HepG2 (cell line): ENCODE measurements around the gene SNIP1. TPM values are rescaled to one million over a fixed set of nuclear protein-coding genes. Genes with fewer than 3 reads are reported as not detected.

Experiments
- ATAC-seq: fragments of 200-7000 bp; cut with Tn5 transposase; 3 replicates; pipeline ENCODE4 v1.9.1; 2020; ENCODE audit warnings: mild to moderate bottlenecking, moderate library complexity
- BruUV-seq: library from RNA; stranded (reverse); fragments of 400-500 nt; replicated peaks from 2 replicates; lab custom pipeline; 2021; lab: Mats Ljungman, UMichigan
- CTCF ChIA-PET: fragments of 300-600 bp; formaldehyde crosslinking; extraction: SDS; loops from one replicate; lab custom pipeline; 2021; ENCODE audit warnings: low total read pairs, inconsistent platforms, low intra/inter-chr PET ratio; lab: Yijun Ruan, JAX
- POLR2A ChIA-PET: fragments of 350-600 bp; sonication (Branson Sonifier 250); formaldehyde crosslinking; loops from one replicate; lab custom pipeline; 2020; ENCODE audit warnings: antibody characterized with exemption, inconsistent platforms; lab: Yijun Ruan, JAX
- DNase-seq: peaks from one replicate; pipeline ENCODE4 v3.0.0-alpha.2; 2015; ENCODE audit warnings: low spot score
- FAIRE-seq: peaks from 3 replicates; lab custom pipeline; 2011; peaks lifted over from hg19 to GRCh38; lab: Jason Lieb, UNC
- H2AFZ ChIP-seq: one replicate; pipeline ENCODE4 v1.6.1; 2011; ENCODE audit warnings: low read length, inconsistent platforms
- H3K27ac ChIP-seq: fragments of 300-600 bp; 3 replicates; pipeline ENCODE4 v1.8.0; 2011; ENCODE audit warnings: mixed run types, mild to moderate bottlenecking, mixed read lengths, low read length, inconsistent platforms; ENCODE audit not compliant: insufficient read depth; ENCODE audit errors: extremely low read length
- H3K27me3 ChIP-seq, 2 experiments: fragments of 200-600 bp in 1 of 2; 2 replicates in 1 of 2; 3 replicates in 1 of 2; pipeline versions ENCODE4 v1.6.0 to v1.8.0; 2011; ENCODE audit warnings: low read length in 2 of 2, mild to moderate bottlenecking in 2 of 2, moderate library complexity in 2 of 2, inconsistent platforms in 1 of 2; ENCODE audit not compliant: insufficient read depth in 2 of 2, control insufficient read depth in 1 of 2
- H3K36me3 ChIP-seq, 2 experiments: fragments of 200-600 bp in 1 of 2; replicated peaks in 1 of 2; 2 replicates in 1 of 2; 3 replicates in 1 of 2; pipeline versions ENCODE4 v1.5.1 to v1.8.0; 2011; ENCODE audit warnings: low read length in 2 of 2, inconsistent platforms in 1 of 2; ENCODE audit not compliant: insufficient read depth in 2 of 2, control insufficient read depth in 1 of 2
- H3K4me1 ChIP-seq: 2 replicates; pipeline ENCODE4 v1.5.1; 2012; ENCODE audit warnings: low read length, inconsistent platforms; ENCODE audit not compliant: insufficient read depth
- H3K4me2 ChIP-seq: 2 replicates; pipeline ENCODE4 v1.6.0; 2011; ENCODE audit warnings: low read depth, low read length, inconsistent platforms
- H3K4me3 ChIP-seq, 3 experiments: fragments of 200-600 bp in 1 of 3; sonication (generic), shearing (Covaris generic) in 1 of 3; replicated peaks in 1 of 3; 2 replicates each; pipeline ENCODE4 v1.5.1; 2011 to 2016; ENCODE audit warnings: low read length in 3 of 3, inconsistent platforms in 2 of 3, low read depth in 2 of 3, mild to moderate bottlenecking in 2 of 3, control low read depth in 1 of 3, mixed read lengths in 1 of 3; ENCODE audit not compliant: insufficient read depth in 1 of 3
- H3K79me2 ChIP-seq: one replicate; pipeline ENCODE4 v1.6.1; 2011; ENCODE audit warnings: low read length, inconsistent platforms; ENCODE audit not compliant: insufficient read depth
- H3K9ac ChIP-seq: 2 replicates; pipeline ENCODE4 v1.6.0; 2011; ENCODE audit warnings: mild to moderate bottlenecking, low read depth, low read length, inconsistent platforms; ENCODE audit not compliant: insufficient read depth
- H3K9me3 ChIP-seq: 2 replicates; pipeline ENCODE4 v1.5.1; 2012; ENCODE audit warnings: mild to moderate bottlenecking, low read length
- H4K20me1 ChIP-seq: 2 replicates; pipeline ENCODE4 v1.6.0; 2011; ENCODE audit warnings: inconsistent platforms, mild to moderate bottlenecking, low read length, moderate library complexity; ENCODE audit not compliant: insufficient read depth
- BRD4 ChIP-seq: sonication (generic); formaldehyde crosslinking; IDR thresholded peaks from 2 replicates; pipeline ENCODE4 v1.4.0; 2020; ENCODE audit warnings: missing genetic modification reagents
- HMGA1 ChIP-seq: sonication (generic); formaldehyde crosslinking; conservative IDR thresholded peaks from 2 replicates; pipeline ENCODE4 v1.4.0; 2020; ENCODE audit warnings: missing genetic modification reagents
- NBN ChIP-seq: fragments of 450-650 bp; conservative IDR thresholded peaks from 2 replicates; pipeline ENCODE4 v1.6.1; 2017
- NRL ChIP-seq: sonication (generic); formaldehyde crosslinking; IDR thresholded peaks from 2 replicates; pipeline ENCODE4 v1.5.0; 2020; ENCODE audit warnings: missing genetic modification reagents, mild to moderate bottlenecking, moderate library complexity, borderline replicate concordance
- RBFOX2 ChIP-seq: fragments of 200-400 bp; formaldehyde crosslinking; IDR thresholded peaks from 2 replicates; pipeline ENCODE4 v1.6.1; 2017; ENCODE audit warnings: low read depth, mild to moderate bottlenecking, low read length
- SKI ChIP-seq: fragments of 450-650 bp; IDR thresholded peaks from one replicate; pipeline ENCODE4 v1.6.1; 2018; ENCODE audit warnings: mild to moderate bottlenecking; ENCODE audit not compliant: partially characterized antibody
- TEAD3 ChIP-seq: optimal IDR thresholded peaks from 2 replicates; pipeline ENCODE3; 2016; ENCODE audit warnings: borderline replicate concordance
- XBP1 ChIP-seq: sonication (generic); formaldehyde crosslinking; IDR thresholded peaks from 2 replicates; pipeline ENCODE4 v1.5.0; 2020; ENCODE audit warnings: missing genetic modification reagents
- ZNF496 ChIP-seq: sonication (generic); formaldehyde crosslinking; IDR thresholded peaks from 2 replicates; pipeline ENCODE4 v1.8.1; 2023; ENCODE audit warnings: mild to moderate bottlenecking, moderate library complexity, missing genetic modification reagents; ENCODE audit not compliant: insufficient replicate concordance
- WGBS: methylation state at CpG from one replicate; pipeline ENCODE4 v1.1.6; 2017; ENCODE audit warnings: low lambda C conversion rate; 5-methylcytosine and 5-hydroxymethylcytosine counted together
- in situ Hi-C: cut with HindIII; loops from 2 replicates; pipeline ENCODE4 v1.10.0; 2017; ENCODE audit warnings: low pct_unique_long_range_greater_than_20kb; ENCODE audit not compliant: extremely low pct_ligation_motif_present
- intact Hi-C: fragments of 100-400 bp; cut with micrococcal nuclease; formaldehyde crosslinking; loops from one replicate; pipeline ENCODE4 v1.10.0; 2022; ENCODE audit not compliant: unreplicated experiment
- polyA plus RNA-seq, 8 experiments: library from polyadenylated mRNA; depleted of rRNA in 3 of 8; stranded (reverse) in 7 of 8; unstranded in 1 of 8; fragments of >200 nt; fragmentation: Illumina TruSeq in 4 of 8; extraction: Trizol in 4 of 8; gene quantifications; 2 replicates each; pipeline versions ENCODE4 v1.2.1 to v1.2.3, GENCODE V29; 2011 to 2016; ENCODE audit warnings: low read depth in 4 of 8, missing spikeins in 1 of 8, mixed read lengths in 1 of 8; ENCODE audit not compliant: insufficient read depth in 1 of 8
- total RNA-seq, 5 experiments: library from RNA; depleted of rRNA; stranded (reverse); fragments of >200 nt; fragmentation: Illumina TruSeq; extraction: Trizol; gene quantifications; 2 replicates each; pipeline ENCODE4 v1.2.3, GENCODE V29; 2016; ENCODE audit warnings: low read depth in 1 of 5
- TF ChIP-seq, protein P1 (sequence below): sonication (generic); formaldehyde crosslinking; conservative IDR thresholded peaks from 2 replicates; pipeline ENCODE4 v1.4.0; 2020; ENCODE audit warnings: mild to moderate bottlenecking, missing genetic modification reagents, moderate library complexity
- TF ChIP-seq, protein P2 (sequence below): sonication (generic); formaldehyde crosslinking; IDR thresholded peaks from 2 replicates; pipeline ENCODE4 v1.8.0; 2022; ENCODE audit warnings: missing genetic modification reagents, mild to moderate bottlenecking, moderate library complexity, borderline replicate concordance
- TF ChIP-seq, protein P3 (sequence below): sonication (generic); formaldehyde crosslinking; IDR thresholded peaks from 2 replicates; pipeline ENCODE4 v1.5.1; 2020; ENCODE audit warnings: missing genetic modification reagents, mild to moderate bottlenecking, borderline replicate concordance

Gene SNIP1
- total and polyA plus RNA-seq, 2 of the 13 experiments (the other 11 are each of a cell fraction or from before 2014, with no cell fraction given): 5.5 to 11.2 TPM

DNA sequence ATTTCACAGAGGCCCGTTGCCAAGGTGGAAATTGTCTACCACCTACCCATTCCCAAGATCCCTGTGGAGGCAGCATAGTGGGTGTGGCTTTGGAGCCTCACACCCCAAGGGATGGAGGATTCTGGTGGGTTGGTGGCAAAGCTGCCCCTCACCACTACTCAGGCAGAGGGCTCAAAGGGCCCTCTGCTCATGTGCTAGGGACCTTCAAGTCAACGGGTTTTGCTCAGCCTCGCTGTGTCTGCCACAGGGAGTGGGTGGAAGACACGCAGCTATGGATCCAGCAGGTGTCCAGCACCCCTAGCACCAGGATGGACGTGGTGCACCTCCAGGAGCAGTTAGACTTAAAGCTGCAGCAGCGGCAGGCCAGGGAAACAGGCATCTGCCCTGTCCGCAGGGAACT, 5.0 kb upstream of the SNIP1 start:
- H3K4me1 ChIP-seq: peaks cover 63% of the 10 kb centered on the region
- ChIA-PET POLR2A (no interaction called here), CTCF (no interaction called here)
- H3K36me3 ChIP-seq: no peaks in the 10 kb centered on the region
- H4K20me1 ChIP-seq: no peaks in the 10 kb centered on the region
- no peaks in the 10 kb centered on the region for H3K9me3 ChIP-seq
- intact Hi-C loops (no loop called here), in situ Hi-C loops (no loop called here)
- DNase-seq: no peak
- no peak overlapping the region for H2AFZ ChIP-seq
- no peaks in the 10 kb centered on the region for H3K27me3 ChIP-seq
- peaks cover under 1% of the 10 kb centered on the region for H3K79me2 ChIP-seq
- FAIRE-seq: no peak
- H3K4me2 ChIP-seq: no peak overlapping the region
- peak; percentile 9 for ATAC-seq
- H3K27ac ChIP-seq: no peak overlapping the region
- no TSS peak for BruUV-seq
- WGBS: 75% methylated on average over 3 of the region's 7 CpGs
- H3K9ac ChIP-seq: no peak overlapping the region
- H3K4me3 ChIP-seq: no peak overlapping the region
- TF ChIP-seq ZNF496 (CRISPR knock-in tag): no peak
- no peak for TF ChIP-seq NRL (CRISPR knock-in tag)
- TF ChIP-seq, protein P1, sequence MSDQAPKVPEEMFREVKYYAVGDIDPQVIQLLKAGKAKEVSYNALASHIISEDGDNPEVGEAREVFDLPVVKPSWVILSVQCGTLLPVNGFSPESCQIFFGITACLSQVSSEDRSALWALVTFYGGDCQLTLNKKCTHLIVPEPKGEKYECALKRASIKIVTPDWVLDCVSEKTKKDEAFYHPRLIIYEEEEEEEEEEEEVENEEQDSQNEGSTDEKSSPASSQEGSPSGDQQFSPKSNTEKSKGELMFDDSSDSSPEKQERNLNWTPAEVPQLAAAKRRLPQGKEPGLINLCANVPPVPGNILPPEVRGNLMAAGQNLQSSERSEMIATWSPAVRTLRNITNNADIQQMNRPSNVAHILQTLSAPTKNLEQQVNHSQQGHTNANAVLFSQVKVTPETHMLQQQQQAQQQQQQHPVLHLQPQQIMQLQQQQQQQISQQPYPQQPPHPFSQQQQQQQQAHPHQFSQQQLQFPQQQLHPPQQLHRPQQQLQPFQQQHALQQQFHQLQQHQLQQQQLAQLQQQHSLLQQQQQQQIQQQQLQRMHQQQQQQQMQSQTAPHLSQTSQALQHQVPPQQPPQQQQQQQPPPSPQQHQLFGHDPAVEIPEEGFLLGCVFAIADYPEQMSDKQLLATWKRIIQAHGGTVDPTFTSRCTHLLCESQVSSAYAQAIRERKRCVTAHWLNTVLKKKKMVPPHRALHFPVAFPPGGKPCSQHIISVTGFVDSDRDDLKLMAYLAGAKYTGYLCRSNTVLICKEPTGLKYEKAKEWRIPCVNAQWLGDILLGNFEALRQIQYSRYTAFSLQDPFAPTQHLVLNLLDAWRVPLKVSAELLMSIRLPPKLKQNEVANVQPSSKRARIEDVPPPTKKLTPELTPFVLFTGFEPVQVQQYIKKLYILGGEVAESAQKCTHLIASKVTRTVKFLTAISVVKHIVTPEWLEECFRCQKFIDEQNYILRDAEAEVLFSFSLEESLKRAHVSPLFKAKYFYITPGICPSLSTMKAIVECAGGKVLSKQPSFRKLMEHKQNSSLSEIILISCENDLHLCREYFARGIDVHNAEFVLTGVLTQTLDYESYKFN (CRISPR knock-in tag): no peak
- no peak for TF ChIP-seq TEAD3 (CRISPR knock-in tag)
- TF ChIP-seq BRD4: no peak
- TF ChIP-seq, protein P2, sequence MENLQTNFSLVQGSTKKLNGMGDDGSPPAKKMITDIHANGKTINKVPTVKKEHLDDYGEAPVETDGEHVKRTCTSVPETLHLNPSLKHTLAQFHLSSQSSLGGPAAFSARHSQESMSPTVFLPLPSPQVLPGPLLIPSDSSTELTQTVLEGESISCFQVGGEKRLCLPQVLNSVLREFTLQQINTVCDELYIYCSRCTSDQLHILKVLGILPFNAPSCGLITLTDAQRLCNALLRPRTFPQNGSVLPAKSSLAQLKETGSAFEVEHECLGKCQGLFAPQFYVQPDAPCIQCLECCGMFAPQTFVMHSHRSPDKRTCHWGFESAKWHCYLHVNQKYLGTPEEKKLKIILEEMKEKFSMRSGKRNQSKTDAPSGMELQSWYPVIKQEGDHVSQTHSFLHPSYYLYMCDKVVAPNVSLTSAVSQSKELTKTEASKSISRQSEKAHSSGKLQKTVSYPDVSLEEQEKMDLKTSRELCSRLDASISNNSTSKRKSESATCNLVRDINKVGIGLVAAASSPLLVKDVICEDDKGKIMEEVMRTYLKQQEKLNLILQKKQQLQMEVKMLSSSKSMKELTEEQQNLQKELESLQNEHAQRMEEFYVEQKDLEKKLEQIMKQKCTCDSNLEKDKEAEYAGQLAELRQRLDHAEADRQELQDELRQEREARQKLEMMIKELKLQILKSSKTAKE (CRISPR knock-in tag): no peak
- no peak for TF ChIP-seq RBFOX2
- TF ChIP-seq HMGA1 (CRISPR knock-in tag): no peak
- no peak for TF ChIP-seq NBN
- TF ChIP-seq, protein P3, sequence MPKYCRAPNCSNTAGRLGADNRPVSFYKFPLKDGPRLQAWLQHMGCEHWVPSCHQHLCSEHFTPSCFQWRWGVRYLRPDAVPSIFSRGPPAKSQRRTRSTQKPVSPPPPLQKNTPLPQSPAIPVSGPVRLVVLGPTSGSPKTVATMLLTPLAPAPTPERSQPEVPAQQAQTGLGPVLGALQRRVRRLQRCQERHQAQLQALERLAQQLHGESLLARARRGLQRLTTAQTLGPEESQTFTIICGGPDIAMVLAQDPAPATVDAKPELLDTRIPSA (CRISPR knock-in tag): no peak
- no peak for TF ChIP-seq SKI
- no peak for TF ChIP-seq XBP1 (CRISPR knock-in tag)
